PC-9 (cell line): ENCODE data around the gene ARHGEF1. TPM values are rescaled to one million over a fixed set of nuclear protein-coding genes. Genes with fewer than 3 reads are reported as not detected.

Experiments
- BruUV-seq: library from RNA; stranded (reverse); fragments of 400-500 nt; replicated peaks from 2 replicates; lab custom pipeline; 2021; lab: Mats Ljungman, UMichigan
- CTCF ChIA-PET: fragments of 300-600 bp; sonication (Branson Sonifier 250); formaldehyde crosslinking; loops from one replicate; lab custom pipeline; 2022; ENCODE audit warnings: antibody characterized with exemption; lab: Charles Lee
- POLR2A ChIA-PET: fragments of 300-600 bp; sonication (Branson Sonifier 250); formaldehyde crosslinking; loops from one replicate; lab custom pipeline; 2022; ENCODE audit warnings: antibody characterized with exemption; ENCODE audit not compliant: unreplicated experiment; lab: Charles Lee
- DNase-seq, 2 experiments: peaks; one replicate each; pipeline versions ENCODE4 v3.0.0 to v3.0.0-alpha.2; 2015 to 2022; ENCODE audit warnings: mixed read lengths in 1 of 2
- H2AFZ ChIP-seq: fragments of 200-600 bp; sonication (generic); 2 replicates; pipeline ENCODE4 v1.8.1; 2017; ENCODE audit warnings: antibody characterized with exemption
- H3F3A ChIP-seq: fragments of 200-600 bp; sonication (generic); 2 replicates; pipeline ENCODE4 v1.8.1; 2017; ENCODE audit warnings: antibody characterized with exemption, mild to moderate bottlenecking, low read depth; ENCODE audit not compliant: insufficient read depth
- H3K27ac ChIP-seq: fragments of 200-600 bp; sonication (generic); 2 replicates; pipeline ENCODE4 v1.6.1; 2016; ENCODE audit warnings: mixed run types
- H3K27me3 ChIP-seq: fragments of 200-600 bp; sonication (generic); 2 replicates; pipeline ENCODE4 v1.6.1; 2016; ENCODE audit warnings: low read depth, mixed run types; ENCODE audit not compliant: insufficient read depth
- H3K36me3 ChIP-seq: fragments of 200-600 bp; sonication (generic); 2 replicates; pipeline ENCODE4 v1.6.1; 2016; ENCODE audit warnings: low read depth, mixed run types
- H3K4me1 ChIP-seq: fragments of 200-600 bp; sonication (generic); replicated peaks from 2 replicates; pipeline ENCODE4 v1.6.1; 2016; ENCODE audit warnings: mixed run types; ENCODE audit not compliant: insufficient read depth
- H3K4me2 ChIP-seq: fragments of 200-600 bp; sonication (generic); 2 replicates; pipeline ENCODE4 v1.6.1; 2017; ENCODE audit warnings: mixed run types
- H3K4me3 ChIP-seq: fragments of 200-600 bp; sonication (generic); 2 replicates; pipeline ENCODE4 v1.6.1; 2016; ENCODE audit warnings: mixed run types
- H3K79me2 ChIP-seq: fragments of 200-600 bp; sonication (generic); 2 replicates; pipeline ENCODE4 v1.6.1; 2017; ENCODE audit warnings: low read depth, mixed run types
- H3K9me2 ChIP-seq: fragments of 200-600 bp; sonication (generic); 2 replicates; pipeline ENCODE4 v1.8.1; 2017; ENCODE audit warnings: mild to moderate bottlenecking; ENCODE audit not compliant: insufficient read depth
- H3K9me3 ChIP-seq: fragments of 200-600 bp; sonication (generic); 2 replicates; pipeline ENCODE4 v1.8.1; 2016; ENCODE audit warnings: low read depth; ENCODE audit not compliant: insufficient read depth
- H4K20me1 ChIP-seq: fragments of 200-600 bp; sonication (generic); 2 replicates; pipeline ENCODE4 v1.8.1; 2017; ENCODE audit not compliant: insufficient read depth
- CTCF ChIP-seq: fragments of 200-600 bp; sonication (generic); conservative IDR thresholded peaks from 2 replicates; pipeline ENCODE4 v1.6.1; 2017; ENCODE audit warnings: mixed run types, antibody characterized with exemption, mild to moderate bottlenecking, moderate library complexity
- EZH2 ChIP-seq: fragments of 200-600 bp; sonication (generic); IDR thresholded peaks from 2 replicates; pipeline ENCODE4 v1.8.0; 2017; ENCODE audit warnings: antibody characterized with exemption, low read depth
- intact Hi-C: fragments of 100-400 bp; cut with micrococcal nuclease; formaldehyde crosslinking; loops from one replicate; pipeline ENCODE4 v1.10.0; 2022; ENCODE audit not compliant: unreplicated experiment
- total RNA-seq: library from RNA; stranded (reverse); gene quantifications from 2 replicates; pipeline ENCODE4 v1.2.3, GENCODE V29; 2021

ARHGEF1 gene
- total RNA-seq, 1 experiment from 2014 or later: 101 TPM

GRCh38 chr19:41839211-41839610, 43.8 kb upstream of the ARHGEF1 start:
- H4K20me1 ChIP-seq: no peaks in the 10 kb centered on the region
- CTCF ChIA-PET: interaction anchor here (0.5 kb wide), 1 partner anchor 1676 kb away, joined by 14 read pairs; no protein-coding TSS in a partner anchor
- no peak overlapping the region for H2AFZ ChIP-seq
- DNase-seq: no peak
- no peak overlapping the region for H3K27ac ChIP-seq
- H3K9me2 ChIP-seq: no peaks in the 10 kb centered on the region
- no peak overlapping the region for H3K4me3 ChIP-seq
- POLR2A ChIA-PET: no interaction called here
- no peaks in the 10 kb centered on the region for H3K36me3 ChIP-seq
- no TSS peak for BruUV-seq
- intact Hi-C loops: no loop called here
- H3K27me3 ChIP-seq: peaks cover 20% of the 10 kb centered on the region; the same call in 1 of the 2 replicates
- H3K4me1 ChIP-seq: no peaks in the 10 kb centered on the region
- no peaks in the 10 kb centered on the region for H3F3A ChIP-seq
- no peaks in the 10 kb centered on the region for H3K9me3 ChIP-seq
- H3K4me2 ChIP-seq: no peak overlapping the region
- TF ChIP-seq EZH2 (no peak), CTCF (no peak)
- no peaks in the 10 kb centered on the region for H3K79me2 ChIP-seq

- Histone ChIP-seq H3K9me3 (no peaks in the 10 kb centered on the region), H3F3A (no peaks in the 10 kb centered on the region), H3K36me3 (no peaks in the 10 kb centered on the region), H2AFZ (no peak overlapping the region), H3K4me3 (no peak overlapping the region), H3K4me2 (no peak overlapping the region; the same call in 1 of the 2 replicates), H4K20me1 (no peaks in the 10 kb centered on the region), H3K27ac (no peak overlapping the region), H3K4me1 (no peaks in the 10 kb centered on the region), H3K79me2 (no peaks in the 10 kb centered on the region), H3K9me2 (no peaks in the 10 kb centered on the region), H3K27me3 (peaks cover 7% of the 10 kb centered on the region; the same call in 1 of the 2 replicates)
- CTCF ChIA-PET: interaction anchor here (0.6 kb wide), 1 partner anchor 18 kb away, joined by 4 read pairs; no protein-coding TSS in a partner anchor
- DNase-seq: no peak
- intact Hi-C loops: no loop called here
- POLR2A ChIA-PET: no interaction called here
- BruUV-seq: no TSS peak
- TF ChIP-seq CTCF: no peak
- TF ChIP-seq EZH2: no peak
Measured at GRCh38 chr19:41843371-41843770, 39.6 kb upstream of the ARHGEF1 start.

GRCh38 chr19:41844601-41845000, 38.4 kb upstream of the ARHGEF1 start, which contains the start of gene LYPD4:
LYPD4 (minus strand) TSS chr19:41844683; CDS start chr19:41839285, 5,398 bp downstream.
- H3K4me3 ChIP-seq: no peak within 1 kb of the TSS
- peaks cover 14% of the 10 kb centered on the region for H3K27me3 ChIP-seq
- H2AFZ ChIP-seq: no peak within 1 kb of the TSS
- H3K9me2 ChIP-seq: no peaks in the 10 kb centered on the region
- TF ChIP-seq CTCF (no peak), EZH2 (no peak)
- H3K27ac ChIP-seq: no peak within 1 kb of the TSS
- intact Hi-C loops: no loop called here
- H3F3A ChIP-seq: no peaks in the 10 kb centered on the region
- H3K4me1 ChIP-seq: no peaks in the 10 kb centered on the region
- DNase-seq: no peak
- ChIA-PET CTCF (interaction anchor here (0.6 kb wide), 1 partner anchor 246 kb away, joined by 7 read pairs; no protein-coding TSS in a partner anchor), POLR2A (no interaction called here)
- BruUV-seq: no TSS peak
- no peaks in the 10 kb centered on the region for H3K9me3 ChIP-seq
- H3K4me2 ChIP-seq: no peak within 1 kb of the TSS; the same call in 1 of the 2 replicates
- H3K36me3 ChIP-seq: no peaks in the 10 kb centered on the region
- no peaks in the 10 kb centered on the region for H4K20me1 ChIP-seq
- H3K79me2 ChIP-seq: no peaks in the 10 kb centered on the region
